COLO829 (cell line): ENCODE results near the gene WNK2.
"Not testable (repeated sequence)": the region's sequence is repeated elsewhere in the genome, so short reads cannot be mapped to it uniquely, and the experiment has no call there.

ENCODE experiments used
- DNase-seq: peaks from one replicate; pipeline ENCODE4 v3.0.0; 2012; ENCODE audit warnings: low spot score

Gene WNK2

GRCh38 chr9:93183663-93184431, at the start of gene WNK2:
WNK2 (plus strand) TSS chr9:93184139; CDS start chr9:93184930, 791 bp downstream.
- peak; percentile 50 for DNase-seq

- no peak for DNase-seq
Measured at GRCh38 chr9:93134740-93135444, 49.0 kb upstream of the WNK2 start.

GRCh38 chr9:93136011-93136440, 47.9 kb upstream of the WNK2 start:
- no peak for DNase-seq

- DNase-seq: no peak
Measured at GRCh38 chr9:93137362-93137761, 46.6 kb upstream of the WNK2 start.

- no peak for DNase-seq
Measured at GRCh38 chr9:93138171-93138764, 45.7 kb upstream of the WNK2 start.

- DNase-seq: no peak
Measured at GRCh38 chr9:93139365-93140182, 44.4 kb upstream of the WNK2 start.

- no peak for DNase-seq
Measured at GRCh38 chr9:93141771-93142483, 42.0 kb upstream of the WNK2 start.

- DNase-seq: peak; percentile 99
Measured at GRCh38 chr9:93143830-93144530, 40.0 kb upstream of the WNK2 start.

GRCh38 chr9:93146696-93147095, 37.2 kb upstream of the WNK2 start:
- not testable (repeated sequence) for DNase-seq

GRCh38 chr9:93147632-93148031, 36.3 kb upstream of the WNK2 start:
- no peak for DNase-seq

- no peak for DNase-seq
Measured at GRCh38 chr9:93148721-93149120, 35.2 kb upstream of the WNK2 start.

GRCh38 chr9:93149361-93149760, 34.6 kb upstream of the WNK2 start:
- no peak for DNase-seq

GRCh38 chr9:93151097-93151784, 32.7 kb upstream of the WNK2 start:
- DNase-seq: no peak

- peak; percentile 67 for DNase-seq
Measured at GRCh38 chr9:93154293-93154903, 29.5 kb upstream of the WNK2 start.

GRCh38 chr9:93155716-93156474, 28.0 kb upstream of the WNK2 start:
- no peak for DNase-seq

- DNase-seq: no peak
Measured at GRCh38 chr9:93156475-93157008, 27.4 kb upstream of the WNK2 start.

- DNase-seq: peak; percentile 76
Measured at GRCh38 chr9:93159601-93160471, 24.1 kb upstream of the WNK2 start.
